Muscle of leg (tissue), 11 donors: ENCODE data around the gene LRP8. TPM values are rescaled to one million over a fixed set of nuclear protein-coding genes. Genes with fewer than 3 reads are reported as not detected.
A peak's percentile ranks its signal among the peaks of the same experiment; 100 is the strongest.

ENCODE experiments used
- DNase-seq: peaks from one replicate; pipeline ENCODE4 v3.0.0; 2013
- H3K27ac ChIP-seq: one replicate; pipeline ENCODE4 v1.5.1; 2013; ENCODE audit warnings: mild to moderate bottlenecking, low read length, control low read depth
- H3K27me3 ChIP-seq: one replicate; pipeline ENCODE4 v1.6.1; 2013; ENCODE audit warnings: low read length; ENCODE audit not compliant: control insufficient read depth, insufficient read depth
- H3K36me3 ChIP-seq: one replicate; pipeline ENCODE4 v1.6.1; 2013; ENCODE audit warnings: low read length; ENCODE audit not compliant: control insufficient read depth, insufficient read depth
- H3K4me1 ChIP-seq: one replicate; pipeline ENCODE4 v1.6.1; 2013; ENCODE audit warnings: low read length; ENCODE audit not compliant: control insufficient read depth, insufficient read depth
- H3K4me3 ChIP-seq: one replicate; pipeline ENCODE4 v1.5.1; 2013; ENCODE audit warnings: low read length, control low read depth
- H3K9me3 ChIP-seq: replicated peaks from 2 replicates; pipeline ENCODE4 v1.6.1; 2013; ENCODE audit warnings: low read depth, low read length; ENCODE audit not compliant: control insufficient read depth
- WGBS: methylation state at CpG from one replicate; pipeline ENCODE4 v1.1.5; 2013; ENCODE audit warnings: missing lambda C conversion rate; ENCODE audit not compliant: insufficient coverage; 5-methylcytosine and 5-hydroxymethylcytosine counted together
- polyA plus RNA-seq, 8 donors: library from polyadenylated mRNA; unstranded; fragments of 120-200 nt; gene quantifications; one replicate each; pipeline versions ENCODE4 v1.2.1 to v1.2.3, GENCODE V29; 2013; ENCODE audit warnings: inconsistent platforms in 1 of 8, low replicate concordance in 1 of 8; ENCODE audit not compliant: insufficient read length in 8 of 8, insufficient read depth in 1 of 8
- total RNA-seq: library from RNA; stranded (reverse); fragments of 120-200 nt; gene quantifications from one replicate; pipeline ENCODE4 v1.2.4, GENCODE V29; 2013

LRP8 gene
- total and polyA plus RNA-seq, 9 donors = 2.8 to 6.9 (median 4.2) TPM

- no peaks in the 10 kb centered on the region for H3K27me3 ChIP-seq
- no peaks in the 10 kb centered on the region for H3K36me3 ChIP-seq
- DNase-seq = no peak
- 47% methylated on average over 6 of the region's 9 CpGs for WGBS
- no peak overlapping the region for H3K4me3 ChIP-seq
- peaks cover 38% of the 10 kb centered on the region for H3K4me1 ChIP-seq
- H3K9me3 ChIP-seq = no peaks in the 10 kb centered on the region
- no peak overlapping the region for H3K27ac ChIP-seq
These were observed 33.3 kb downstream of the LRP8 start for GRCh38 chr1:53294567-53294966.

- peaks cover 32% of the 10 kb centered on the region for H3K4me1 ChIP-seq
- no peak overlapping the region for H3K4me3 ChIP-seq
- DNase-seq = no peak
- H3K27ac ChIP-seq = no peak overlapping the region
- H3K36me3 ChIP-seq = no peaks in the 10 kb centered on the region
- 72% methylated on average over 3 of the region's 3 CpGs for WGBS
- no peaks in the 10 kb centered on the region for H3K9me3 ChIP-seq
- no peaks in the 10 kb centered on the region for H3K27me3 ChIP-seq
These were observed 33.8 kb downstream of the LRP8 start for GRCh38 chr1:53294061-53294460.

- Histone ChIP-seq H3K36me3 (no peaks in the 10 kb centered on the region), H3K4me1 (peaks cover 23% of the 10 kb centered on the region), H3K27me3 (no peaks in the 10 kb centered on the region), H3K4me3 (no peak overlapping the region), H3K27ac (no peak overlapping the region), H3K9me3 (no peaks in the 10 kb centered on the region)
- peak; percentile 22 for DNase-seq
- no CpG with 5 or more reads among the region's 2 CpGs for WGBS
These were observed 34.7 kb downstream of the LRP8 start for GRCh38 chr1:53293123-53293522.

- Histone ChIP-seq H3K27ac (no peak overlapping the region), H3K4me1 (peaks cover 19% of the 10 kb centered on the region), H3K27me3 (no peaks in the 10 kb centered on the region), H3K36me3 (no peaks in the 10 kb centered on the region), H3K9me3 (no peaks in the 10 kb centered on the region), H3K4me3 (no peak overlapping the region)
- WGBS = 36% methylated on average over 1 of the region's 2 CpGs
- no peak for DNase-seq
These were observed 35.2 kb downstream of the LRP8 start for GRCh38 chr1:53292690-53293089.

- Histone ChIP-seq H3K27ac (no peak overlapping the region), H3K4me1 (peaks cover 19% of the 10 kb centered on the region), H3K27me3 (no peaks in the 10 kb centered on the region), H3K36me3 (no peaks in the 10 kb centered on the region), H3K4me3 (no peak overlapping the region), H3K9me3 (no peaks in the 10 kb centered on the region)
- DNase-seq = no peak
- 100% methylated on average over 1 of the region's 2 CpGs for WGBS
These were observed 36.3 kb downstream of the LRP8 start for GRCh38 chr1:53291574-53291973.

GRCh38 chr1:53288790-53289429 lies 39.0 kb downstream of the LRP8 start:
- no peaks in the 10 kb centered on the region for H3K36me3 ChIP-seq
- no peak overlapping the region for H3K27ac ChIP-seq
- WGBS = 58% methylated on average over 5 of the region's 7 CpGs
- H3K9me3 ChIP-seq = no peaks in the 10 kb centered on the region
- H3K4me1 ChIP-seq = peaks cover 17% of the 10 kb centered on the region
- DNase-seq = no peak
- no peaks in the 10 kb centered on the region for H3K27me3 ChIP-seq
- no peak overlapping the region for H3K4me3 ChIP-seq

GRCh38 chr1:53288002-53288789 lies 39.7 kb downstream of the LRP8 start:
- Histone ChIP-seq H3K27ac (no peak overlapping the region), H3K27me3 (no peaks in the 10 kb centered on the region), H3K4me1 (peaks cover 11% of the 10 kb centered on the region), H3K4me3 (no peak overlapping the region), H3K36me3 (no peaks in the 10 kb centered on the region), H3K9me3 (no peaks in the 10 kb centered on the region)
- 46% methylated on average over 9 of the region's 18 CpGs for WGBS
- no peak for DNase-seq

- no peak overlapping the region for H3K27ac ChIP-seq
- 100% methylated on average over 1 of the region's 4 CpGs for WGBS
- DNase-seq = no peak
- no peak overlapping the region for H3K4me3 ChIP-seq
- no peaks in the 10 kb centered on the region for H3K27me3 ChIP-seq
- H3K4me1 ChIP-seq = peaks cover 5% of the 10 kb centered on the region
- H3K9me3 ChIP-seq = no peaks in the 10 kb centered on the region
- no peaks in the 10 kb centered on the region for H3K36me3 ChIP-seq
These were observed 40.9 kb downstream of the LRP8 start for GRCh38 chr1:53286955-53287354.

GRCh38 chr1:53285969-53286760 lies 41.7 kb downstream of the LRP8 start:
- H3K27ac ChIP-seq = no peak overlapping the region
- peaks cover 5% of the 10 kb centered on the region for H3K4me1 ChIP-seq
- DNase-seq = no peak
- H3K27me3 ChIP-seq = no peaks in the 10 kb centered on the region
- H3K9me3 ChIP-seq = no peaks in the 10 kb centered on the region
- H3K4me3 ChIP-seq = no peak overlapping the region
- no peaks in the 10 kb centered on the region for H3K36me3 ChIP-seq
- 63% methylated on average over 4 of the region's 8 CpGs for WGBS

GRCh38 chr1:53285546-53285945 lies 42.3 kb downstream of the LRP8 start:
- Histone ChIP-seq H3K27ac (no peak overlapping the region), H3K36me3 (no peaks in the 10 kb centered on the region), H3K27me3 (no peaks in the 10 kb centered on the region), H3K4me1 (peaks cover 11% of the 10 kb centered on the region), H3K9me3 (no peaks in the 10 kb centered on the region), H3K4me3 (no peak overlapping the region)
- no peak for DNase-seq
- WGBS = 56% methylated on average over 1 of the region's 5 CpGs
